ENCODE results near the gene CIART.

The CIART gene

DNA sequence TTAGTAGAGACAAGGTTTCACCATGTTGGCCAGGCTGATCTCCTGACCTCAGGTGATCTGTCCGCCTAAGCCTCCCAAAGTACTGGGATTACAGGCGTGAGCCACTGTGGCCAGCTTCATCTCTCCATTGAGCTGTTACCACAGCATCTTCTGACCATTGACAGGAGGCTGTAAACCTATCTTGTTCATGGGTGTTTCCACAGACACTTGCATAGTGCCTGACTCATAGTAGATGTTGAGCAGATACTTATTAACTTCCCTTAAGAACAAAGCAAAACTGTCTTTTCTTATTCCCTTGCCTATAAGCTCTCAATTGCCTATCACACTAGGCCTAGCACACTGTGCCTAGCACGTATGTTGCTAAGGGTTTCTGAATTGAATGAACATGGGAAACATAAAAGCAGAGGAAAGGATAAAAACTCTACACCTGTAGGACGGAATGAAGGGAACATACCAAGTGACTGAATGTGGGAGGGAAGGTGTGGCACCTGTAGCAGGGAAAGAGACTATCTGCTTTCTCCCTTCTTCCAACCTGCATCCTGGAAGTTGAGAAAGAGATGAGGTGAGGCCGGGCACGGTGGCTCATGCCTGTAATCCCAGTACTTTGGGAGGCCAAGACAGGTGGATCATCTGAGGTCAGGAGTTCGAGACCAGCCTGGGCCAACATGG is 10.9 kb upstream of the CIART start:
- TF ChIP-seq, protein P1, sequence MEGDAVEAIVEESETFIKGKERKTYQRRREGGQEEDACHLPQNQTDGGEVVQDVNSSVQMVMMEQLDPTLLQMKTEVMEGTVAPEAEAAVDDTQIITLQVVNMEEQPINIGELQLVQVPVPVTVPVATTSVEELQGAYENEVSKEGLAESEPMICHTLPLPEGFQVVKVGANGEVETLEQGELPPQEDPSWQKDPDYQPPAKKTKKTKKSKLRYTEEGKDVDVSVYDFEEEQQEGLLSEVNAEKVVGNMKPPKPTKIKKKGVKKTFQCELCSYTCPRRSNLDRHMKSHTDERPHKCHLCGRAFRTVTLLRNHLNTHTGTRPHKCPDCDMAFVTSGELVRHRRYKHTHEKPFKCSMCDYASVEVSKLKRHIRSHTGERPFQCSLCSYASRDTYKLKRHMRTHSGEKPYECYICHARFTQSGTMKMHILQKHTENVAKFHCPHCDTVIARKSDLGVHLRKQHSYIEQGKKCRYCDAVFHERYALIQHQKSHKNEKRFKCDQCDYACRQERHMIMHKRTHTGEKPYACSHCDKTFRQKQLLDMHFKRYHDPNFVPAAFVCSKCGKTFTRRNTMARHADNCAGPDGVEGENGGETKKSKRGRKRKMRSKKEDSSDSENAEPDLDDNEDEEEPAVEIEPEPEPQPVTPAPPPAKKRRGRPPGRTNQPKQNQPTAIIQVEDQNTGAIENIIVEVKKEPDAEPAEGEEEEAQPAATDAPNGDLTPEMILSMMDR (IDR thresholded peaks at IDR 0.05; ENCODE audit: borderline replicate concordance, control extremely low read depth, extremely low read depth, insufficient read depth, missing control alignments) = no peak
- DNase-seq (ENCODE audit: low spot score) = no peak
- in situ Hi-C loops (cut with MboI; ENCODE audit: low sequenced_read_pairs, unreplicated experiment) = no loop called here

DNA sequence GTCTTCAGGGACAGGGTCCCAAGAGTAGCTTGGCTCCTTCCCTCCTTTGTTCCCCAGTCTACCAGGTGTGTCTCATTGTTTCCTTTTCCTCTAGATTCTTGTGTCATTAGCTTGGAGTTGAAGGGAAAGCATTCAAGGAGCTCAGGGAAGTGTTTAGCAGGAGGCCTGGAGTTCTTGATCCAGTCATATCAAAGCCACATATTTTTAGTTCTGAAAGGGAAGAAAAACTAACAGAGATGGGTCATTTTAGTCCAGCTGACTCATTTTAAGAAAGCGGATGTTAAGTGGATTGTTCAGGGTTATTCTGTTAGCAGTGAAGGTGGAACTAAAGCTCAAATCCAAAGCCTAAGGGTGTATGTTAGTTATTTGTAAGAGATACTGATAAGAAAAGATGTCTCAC is 9.0 kb upstream of the CIART start:
- no peak for DNase-seq (ENCODE audit: low spot score)
- TF ChIP-seq, protein P1 (IDR thresholded peaks at IDR 0.05; ENCODE audit: borderline replicate concordance, control extremely low read depth, extremely low read depth, insufficient read depth, missing control alignments) = no peak
- in situ Hi-C loops (cut with MboI; ENCODE audit: low sequenced_read_pairs, unreplicated experiment) = no loop called here

DNA sequence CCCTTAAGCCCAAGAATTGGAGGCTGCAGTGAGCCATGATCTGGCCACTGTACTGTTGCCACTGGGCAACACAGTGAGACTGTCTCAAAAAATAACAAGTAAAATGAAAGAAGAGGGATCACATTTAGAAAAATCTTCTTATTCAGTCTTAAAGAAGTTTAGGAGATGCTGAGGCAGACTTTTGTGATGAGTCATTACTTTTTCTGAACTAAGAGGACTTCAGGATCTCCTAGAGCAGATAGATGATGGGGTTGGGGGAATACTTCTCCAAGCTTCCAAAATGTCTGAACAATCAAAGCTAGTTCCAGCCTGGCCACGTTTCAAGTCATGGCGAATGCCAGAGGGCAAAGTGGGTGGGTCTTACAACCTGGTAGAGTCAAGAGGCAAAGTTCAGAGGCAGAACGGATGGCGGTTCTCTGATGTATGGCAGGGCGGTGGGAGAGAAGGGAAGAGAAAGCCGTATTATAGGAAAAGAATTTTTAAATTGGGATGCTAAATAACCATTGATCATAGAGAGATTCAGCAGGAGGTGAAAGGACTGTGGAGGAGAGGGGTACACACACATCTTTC is 2.1 kb upstream of the CIART start:
- DNase-seq (ENCODE audit: low spot score) = no peak
- TF ChIP-seq, protein P1 (IDR thresholded peaks at IDR 0.05; ENCODE audit: borderline replicate concordance, control extremely low read depth, extremely low read depth, insufficient read depth, missing control alignments) = no peak
- in situ Hi-C loops (cut with MboI; ENCODE audit: low sequenced_read_pairs, unreplicated experiment) = no loop called here

DNA sequence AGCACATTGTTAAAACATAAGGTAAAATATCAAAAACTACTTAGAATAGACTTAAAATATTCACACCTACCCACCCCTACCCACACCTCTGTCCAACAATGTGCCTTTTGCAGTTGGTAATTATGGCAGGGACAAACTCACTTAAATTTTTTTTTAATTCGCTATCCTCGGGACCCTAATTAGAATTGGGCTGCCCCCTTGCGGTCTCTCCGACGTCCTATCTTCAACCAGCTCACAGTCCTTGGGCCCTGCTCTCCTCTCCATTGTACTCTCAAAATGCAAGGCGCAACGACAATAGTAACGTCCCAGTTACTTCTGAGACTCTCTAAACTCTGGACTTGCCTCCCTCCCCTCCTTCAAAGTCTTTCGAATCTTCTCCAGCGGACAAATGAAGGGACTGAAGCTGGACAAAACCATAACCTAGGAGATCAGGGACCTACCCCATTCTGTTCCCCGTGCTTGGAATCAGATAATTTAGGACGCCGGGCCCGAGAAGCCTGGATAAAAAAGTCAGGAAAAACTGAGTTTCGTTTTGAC is 1.1 kb upstream of the CIART start:
- DNase-seq (ENCODE audit: low spot score) = peak; percentile 59
- in situ Hi-C loops (cut with MboI; ENCODE audit: low sequenced_read_pairs, unreplicated experiment) = no loop called here
- TF ChIP-seq, protein P1 (IDR thresholded peaks at IDR 0.05; ENCODE audit: borderline replicate concordance, control extremely low read depth, extremely low read depth, insufficient read depth, missing control alignments) = peak; percentile 79

DNA sequence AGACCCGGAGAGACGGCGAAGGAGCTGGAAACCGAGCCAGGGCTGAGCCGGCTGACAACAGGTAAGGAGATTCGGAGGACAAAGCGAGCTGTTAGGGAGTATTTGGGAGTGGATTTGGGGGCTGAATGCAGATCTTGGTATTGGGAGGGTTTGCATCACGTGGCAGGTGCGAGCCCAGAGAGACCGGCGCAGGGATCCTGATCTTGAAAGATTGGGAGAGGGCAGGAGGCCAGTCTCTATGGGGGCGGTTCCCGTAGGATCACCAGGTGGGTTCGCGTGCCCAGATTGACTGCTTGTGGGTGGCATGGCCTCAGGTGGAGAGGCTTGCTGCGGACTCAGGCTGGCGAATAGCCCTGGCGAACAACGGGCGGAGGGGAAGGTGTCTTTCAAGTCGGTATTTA is 204 bp downstream of the CIART start:
- TF ChIP-seq, protein P1 (IDR thresholded peaks at IDR 0.05; ENCODE audit: borderline replicate concordance, control extremely low read depth, extremely low read depth, insufficient read depth, missing control alignments) = no peak
- no peak for DNase-seq (ENCODE audit: low spot score)
- in situ Hi-C loops (cut with MboI; ENCODE audit: low sequenced_read_pairs, unreplicated experiment) = no loop called here

DNA sequence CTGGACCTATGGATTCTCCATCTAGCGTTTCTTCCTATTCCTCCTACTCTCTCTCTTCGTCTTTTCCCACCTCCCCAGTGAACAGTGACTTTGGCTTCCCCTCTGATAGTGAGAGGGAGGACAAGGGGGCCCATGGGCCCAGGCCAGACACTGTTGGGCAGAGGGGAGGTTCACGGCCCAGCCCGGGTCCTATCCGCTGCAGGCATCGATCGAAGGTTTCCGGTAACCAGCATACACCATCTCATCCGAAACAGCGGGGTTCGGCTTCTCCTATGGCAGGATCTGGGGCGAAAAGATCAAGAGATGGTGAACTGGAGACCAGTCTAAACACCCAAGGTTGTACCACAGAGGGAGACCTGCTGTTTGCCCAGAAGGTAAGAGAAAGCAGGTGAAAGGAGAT is 906 bp downstream of the CIART start:
- TF ChIP-seq, protein P1 (IDR thresholded peaks at IDR 0.05; ENCODE audit: borderline replicate concordance, control extremely low read depth, extremely low read depth, insufficient read depth, missing control alignments) = no peak
- no peak for DNase-seq (ENCODE audit: low spot score)
- in situ Hi-C loops (cut with MboI; ENCODE audit: low sequenced_read_pairs, unreplicated experiment) = no loop called here
